ENCODE results near the gene PRKAG2. TPM values are rescaled to one million over a fixed set of nuclear protein-coding genes. Genes with fewer than 3 reads are reported as not detected.
"Not testable (repeated sequence)": the region's sequence is repeated elsewhere in the genome, so short reads cannot be mapped to it uniquely, and the experiment has no call there.

PRKAG2 gene
- total RNA-seq: 37.9 TPM
- polyA plus RNA-seq: 71.6 TPM

DNA sequence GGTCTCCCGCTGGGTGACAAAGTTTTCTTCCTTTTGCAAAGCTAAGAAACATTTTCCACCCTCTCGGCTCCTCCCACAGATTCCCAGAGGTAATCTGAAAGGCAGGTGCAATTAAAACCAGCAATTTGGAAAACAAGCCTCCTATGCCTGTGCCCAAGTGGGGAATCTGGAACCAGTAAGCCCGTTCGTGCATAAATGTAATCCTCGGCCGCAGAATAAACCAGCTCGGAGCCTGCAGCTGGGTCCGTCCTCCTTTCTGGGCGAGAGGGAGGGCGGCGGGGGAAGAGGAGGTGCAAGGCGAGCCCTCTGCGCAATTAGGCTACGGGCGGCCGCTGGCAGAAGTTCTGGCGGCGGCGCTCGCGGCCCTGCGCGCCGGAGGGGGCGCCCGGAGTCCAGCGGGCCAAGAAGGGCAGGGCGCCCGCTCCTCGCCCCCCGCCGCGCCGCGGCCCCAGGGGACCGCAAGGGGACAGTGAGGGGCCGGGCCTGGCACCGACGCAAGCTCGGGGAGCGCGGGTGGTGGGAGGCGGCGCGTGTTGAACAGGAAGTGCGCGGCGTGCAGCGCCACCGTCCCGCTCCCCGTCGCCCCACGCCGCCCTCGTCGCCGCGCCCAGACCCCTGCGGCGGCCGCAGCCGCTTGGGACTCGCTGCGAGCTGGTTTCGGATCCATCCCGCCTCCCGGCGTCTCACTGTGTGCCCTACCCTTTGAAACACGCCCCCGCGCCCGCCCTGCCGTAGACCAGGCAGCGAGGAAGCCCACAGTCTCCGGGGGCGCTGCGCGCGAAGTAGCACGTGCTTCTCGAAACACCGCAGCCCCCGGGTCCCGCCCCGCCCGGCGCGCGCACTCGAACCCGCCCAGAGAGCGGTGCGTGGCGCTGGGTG, at the start of gene PRKAG2:
PRKAG2 (minus strand) TSS at position 217 of the 879 bp plus-strand sequence. CDS start 495 bp downstream, outside the sequence.
- under 1% methylated on average over 95 of the region's 95 CpGs for WGBS
- H3K27ac ChIP-seq (ENCODE audit: low read depth): peak within 1 kb of the TSS; percentile 73
- H3K4me3 ChIP-seq (ENCODE audit: low read depth, low read length): peak within 1 kb of the TSS; percentile 90
- no peak for DNase-seq (ENCODE audit: extremely low spot score)
- H3K36me3 ChIP-seq (ENCODE audit: insufficient read depth): no peaks in the 10 kb centered on the region
- H3K4me1 ChIP-seq (ENCODE audit: insufficient read depth): no peaks in the 10 kb centered on the region

- Histone ChIP-seq H3K36me3 (ENCODE audit: insufficient read depth) (no peaks in the 10 kb centered on the region), H3K27ac (ENCODE audit: low read depth) (no peak overlapping the region), H3K4me1 (ENCODE audit: insufficient read depth) (no peaks in the 10 kb centered on the region), H3K4me3 (ENCODE audit: low read depth, low read length) (no peak overlapping the region)
- DNase-seq (ENCODE audit: extremely low spot score): no peak
- 86% methylated on average over 5 of the region's 5 CpGs for WGBS
Observed at GRCh38 chr7:151926336-151926712, 49.4 kb upstream of the PRKAG2 start.

DNA sequence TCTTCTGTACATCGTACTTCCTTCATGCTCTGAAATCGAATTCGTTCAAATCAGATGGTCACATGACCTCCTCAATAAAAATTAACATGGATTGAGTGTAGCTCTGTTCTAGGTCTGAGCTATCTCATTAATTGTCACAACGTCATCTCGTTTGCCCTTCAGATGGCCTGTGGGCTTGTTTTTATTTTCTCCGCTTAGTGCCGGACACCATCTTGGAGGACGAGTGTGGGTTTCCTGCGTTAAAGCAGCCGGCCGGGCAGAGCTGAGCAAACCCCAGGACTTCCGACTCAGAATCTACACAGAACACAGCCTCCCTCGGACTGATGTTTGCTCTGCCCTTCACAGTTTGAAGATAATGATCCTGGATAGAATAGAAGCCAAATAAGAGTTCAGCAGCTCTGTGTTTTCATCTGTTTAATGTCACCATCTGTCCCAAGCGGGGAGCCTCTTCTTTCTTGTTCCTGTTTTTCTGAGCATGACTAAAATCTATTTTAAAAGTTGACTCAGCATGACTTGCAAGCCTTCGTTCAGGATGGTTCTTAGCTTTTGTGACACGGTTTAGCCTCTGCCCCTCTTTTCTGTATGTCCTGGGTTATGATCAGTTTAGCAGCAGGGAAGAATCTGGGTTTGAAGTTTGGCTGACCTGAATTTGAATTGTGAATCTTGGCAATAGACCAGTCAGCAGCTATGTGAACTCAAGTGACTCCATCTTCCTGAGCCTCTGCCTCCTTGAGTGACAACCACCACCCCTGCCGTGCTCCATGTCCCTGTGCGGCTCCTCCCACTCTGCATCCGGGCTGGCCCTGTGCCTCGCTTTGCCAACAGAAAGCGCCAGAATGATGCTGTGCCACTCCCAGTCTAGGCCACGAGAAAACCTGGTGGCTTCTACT, 48.8 kb upstream of the PRKAG2 start:
- no peak for DNase-seq (ENCODE audit: extremely low spot score)
- no peaks in the 10 kb centered on the region for H3K36me3 ChIP-seq (ENCODE audit: insufficient read depth)
- 56% methylated on average over 22 of the region's 22 CpGs for WGBS
- no peaks in the 10 kb centered on the region for H3K4me1 ChIP-seq (ENCODE audit: insufficient read depth)
- no peak overlapping the region for H3K27ac ChIP-seq (ENCODE audit: low read depth)
- no peak overlapping the region for H3K4me3 ChIP-seq (ENCODE audit: low read depth, low read length)

DNA sequence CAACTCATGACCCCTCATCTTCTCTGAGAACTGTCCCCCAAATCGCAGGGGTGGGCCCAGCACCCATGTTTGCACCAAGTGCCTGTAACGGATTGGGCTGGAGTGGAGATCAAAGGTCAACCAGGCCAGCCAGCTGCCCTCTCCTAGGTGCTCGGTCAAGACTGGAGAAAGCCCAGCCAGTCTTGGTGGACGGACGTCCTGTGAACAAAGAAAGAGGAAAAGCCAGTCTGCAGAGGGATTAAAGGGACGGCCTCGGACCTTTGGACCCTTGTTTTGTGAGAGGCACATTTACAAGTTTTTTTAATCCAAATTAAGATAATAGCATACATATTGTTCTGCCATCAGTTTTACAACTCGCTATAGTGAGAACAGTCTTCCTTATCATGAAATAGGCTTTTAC, 47.6 kb upstream of the PRKAG2 start:
- no peak for DNase-seq (ENCODE audit: extremely low spot score)
- Histone ChIP-seq H3K4me1 (ENCODE audit: insufficient read depth) (no peaks in the 10 kb centered on the region), H3K4me3 (ENCODE audit: low read depth, low read length) (no peak overlapping the region), H3K36me3 (ENCODE audit: insufficient read depth) (no peaks in the 10 kb centered on the region), H3K27ac (ENCODE audit: low read depth) (no peak overlapping the region)
- WGBS: 73% methylated on average over 8 of the region's 8 CpGs

GRCh38 chr7:151924001-151924400, 47.1 kb upstream of the PRKAG2 start:
- no peak for DNase-seq (ENCODE audit: extremely low spot score)
- 85% methylated on average over 9 of the region's 9 CpGs for WGBS
- Histone ChIP-seq H3K4me1 (ENCODE audit: insufficient read depth) (no peaks in the 10 kb centered on the region), H3K36me3 (ENCODE audit: insufficient read depth) (no peaks in the 10 kb centered on the region), H3K27ac (ENCODE audit: low read depth) (peak overlapping the region; percentile 39), H3K4me3 (ENCODE audit: low read depth, low read length) (no peak overlapping the region)

DNA sequence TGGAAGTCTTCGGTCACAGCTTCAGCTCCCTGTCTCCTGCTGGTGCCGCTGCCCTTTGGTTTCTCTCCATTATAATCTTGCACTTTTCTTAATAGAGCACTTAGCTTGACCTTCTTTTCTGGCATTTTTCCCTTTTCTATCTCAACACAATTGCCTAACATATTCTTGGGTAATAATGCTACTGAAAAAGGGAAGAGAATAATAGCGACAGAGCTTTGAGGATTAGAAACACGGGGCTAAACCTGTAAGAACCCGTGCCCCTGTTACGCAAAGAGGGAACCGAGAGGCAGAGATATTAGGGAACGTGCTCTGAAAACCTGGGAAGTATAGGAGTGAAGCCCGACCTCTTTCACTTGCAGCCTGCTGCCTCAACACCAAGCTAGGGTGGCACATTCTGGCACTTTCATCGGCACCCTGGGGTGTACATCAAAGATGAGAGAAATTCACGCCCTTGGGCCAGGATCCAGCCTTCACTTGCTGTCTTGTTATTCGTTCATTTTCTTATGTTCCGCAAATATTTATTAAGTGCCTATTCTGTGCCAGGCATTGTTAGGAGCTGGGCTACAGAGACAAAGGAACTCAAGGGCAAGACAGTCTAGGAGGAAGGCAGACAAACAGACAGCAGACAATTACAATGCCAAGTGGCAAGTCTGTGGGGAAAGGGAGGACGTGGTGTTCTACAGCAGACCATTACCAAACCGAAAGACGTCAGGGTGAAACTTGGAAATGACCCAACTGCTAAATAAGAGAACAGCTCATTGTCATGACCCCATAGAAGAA, 46.4 kb upstream of the PRKAG2 start:
- H3K4me1 ChIP-seq (ENCODE audit: insufficient read depth): no peaks in the 10 kb centered on the region
- 74% methylated on average over 16 of the region's 16 CpGs for WGBS
- no peak overlapping the region for H3K27ac ChIP-seq (ENCODE audit: low read depth)
- no peak for DNase-seq (ENCODE audit: extremely low spot score)
- no peaks in the 10 kb centered on the region for H3K36me3 ChIP-seq (ENCODE audit: insufficient read depth)
- no peak overlapping the region for H3K4me3 ChIP-seq (ENCODE audit: low read depth, low read length)

DNA sequence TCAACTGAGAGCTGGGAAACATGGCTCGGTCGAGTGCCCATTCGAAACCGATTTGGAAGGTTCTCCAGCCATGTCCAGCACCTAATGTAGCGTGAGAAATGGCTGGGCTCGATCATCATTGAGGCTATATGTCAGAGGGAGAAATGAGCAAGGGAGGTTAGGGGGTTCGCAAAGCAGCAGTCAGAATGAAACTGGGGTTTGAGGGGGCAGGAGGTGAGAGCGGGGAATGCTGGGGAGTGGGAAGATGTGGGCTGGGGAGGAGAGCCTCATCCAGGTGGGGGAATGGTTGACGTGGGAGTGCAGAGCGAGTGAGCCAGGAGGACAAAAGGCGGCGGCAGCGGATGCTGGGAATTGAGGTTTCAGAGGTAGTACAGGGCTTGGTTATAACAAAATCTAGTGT, 44.5 kb upstream of the PRKAG2 start:
- WGBS: 94% methylated on average over 13 of the region's 13 CpGs
- Histone ChIP-seq H3K36me3 (ENCODE audit: insufficient read depth) (no peaks in the 10 kb centered on the region), H3K4me3 (ENCODE audit: low read depth, low read length) (no peak overlapping the region), H3K4me1 (ENCODE audit: insufficient read depth) (no peaks in the 10 kb centered on the region), H3K27ac (ENCODE audit: low read depth) (no peak overlapping the region)
- DNase-seq (ENCODE audit: extremely low spot score): no peak

GRCh38 chr7:151920488-151920887, 43.6 kb upstream of the PRKAG2 start:
- WGBS: 92% methylated on average over 1 of the region's 1 CpG
- H3K4me1 ChIP-seq (ENCODE audit: insufficient read depth): no peaks in the 10 kb centered on the region
- no peak overlapping the region for H3K4me3 ChIP-seq (ENCODE audit: low read depth, low read length)
- DNase-seq (ENCODE audit: extremely low spot score): no peak
- no peak overlapping the region for H3K27ac ChIP-seq (ENCODE audit: low read depth)
- no peaks in the 10 kb centered on the region for H3K36me3 ChIP-seq (ENCODE audit: insufficient read depth)

DNA sequence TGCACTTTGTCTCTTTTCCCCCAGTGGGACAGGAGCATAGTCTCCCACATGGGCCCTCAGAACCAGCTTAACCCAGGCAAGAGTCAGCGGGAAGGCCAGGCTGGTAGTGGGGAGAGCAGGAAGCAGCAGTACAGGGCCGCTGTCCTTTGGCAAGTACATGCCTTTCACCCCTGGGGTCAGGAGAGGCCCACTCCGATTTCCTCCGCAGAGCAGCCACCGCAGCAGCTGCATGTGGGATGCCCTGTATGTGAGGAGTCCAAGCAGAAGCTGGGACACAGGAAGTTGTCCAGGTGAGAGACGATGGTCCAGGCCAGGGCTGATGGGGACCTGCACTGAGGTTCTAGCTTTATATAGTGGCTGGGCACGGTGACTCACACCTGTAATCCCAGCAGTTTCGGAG, 42.7 kb upstream of the PRKAG2 start:
- Histone ChIP-seq H3K27ac (ENCODE audit: low read depth) (no peak overlapping the region), H3K36me3 (ENCODE audit: insufficient read depth) (no peaks in the 10 kb centered on the region), H3K4me3 (ENCODE audit: low read depth, low read length) (no peak overlapping the region), H3K4me1 (ENCODE audit: insufficient read depth) (no peaks in the 10 kb centered on the region)
- no peak for DNase-seq (ENCODE audit: extremely low spot score)
- WGBS: 82% methylated on average over 8 of the region's 8 CpGs

DNA sequence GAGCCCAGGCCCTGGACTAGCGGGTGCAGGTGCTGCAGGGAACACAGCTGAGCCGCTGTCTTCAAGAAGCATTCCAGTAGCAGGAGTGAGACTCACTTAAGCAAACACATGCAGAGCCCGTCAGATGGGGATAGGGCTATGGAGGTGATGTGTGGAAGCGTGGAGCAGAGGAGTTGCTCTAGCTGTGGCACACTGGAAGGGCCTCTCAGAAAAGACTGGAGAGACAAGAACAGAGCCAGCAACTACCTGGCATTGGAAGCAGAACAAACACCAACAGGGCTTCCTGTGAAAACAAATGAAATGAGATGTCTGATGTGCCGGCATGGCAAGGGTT, 41.6 kb upstream of the PRKAG2 start:
- no peak overlapping the region for H3K27ac ChIP-seq (ENCODE audit: low read depth)
- no peaks in the 10 kb centered on the region for H3K36me3 ChIP-seq (ENCODE audit: insufficient read depth)
- no peak for DNase-seq (ENCODE audit: extremely low spot score)
- no peaks in the 10 kb centered on the region for H3K4me1 ChIP-seq (ENCODE audit: insufficient read depth)
- WGBS: 82% methylated on average over 5 of the region's 5 CpGs
- no peak overlapping the region for H3K4me3 ChIP-seq (ENCODE audit: low read depth, low read length)

DNA sequence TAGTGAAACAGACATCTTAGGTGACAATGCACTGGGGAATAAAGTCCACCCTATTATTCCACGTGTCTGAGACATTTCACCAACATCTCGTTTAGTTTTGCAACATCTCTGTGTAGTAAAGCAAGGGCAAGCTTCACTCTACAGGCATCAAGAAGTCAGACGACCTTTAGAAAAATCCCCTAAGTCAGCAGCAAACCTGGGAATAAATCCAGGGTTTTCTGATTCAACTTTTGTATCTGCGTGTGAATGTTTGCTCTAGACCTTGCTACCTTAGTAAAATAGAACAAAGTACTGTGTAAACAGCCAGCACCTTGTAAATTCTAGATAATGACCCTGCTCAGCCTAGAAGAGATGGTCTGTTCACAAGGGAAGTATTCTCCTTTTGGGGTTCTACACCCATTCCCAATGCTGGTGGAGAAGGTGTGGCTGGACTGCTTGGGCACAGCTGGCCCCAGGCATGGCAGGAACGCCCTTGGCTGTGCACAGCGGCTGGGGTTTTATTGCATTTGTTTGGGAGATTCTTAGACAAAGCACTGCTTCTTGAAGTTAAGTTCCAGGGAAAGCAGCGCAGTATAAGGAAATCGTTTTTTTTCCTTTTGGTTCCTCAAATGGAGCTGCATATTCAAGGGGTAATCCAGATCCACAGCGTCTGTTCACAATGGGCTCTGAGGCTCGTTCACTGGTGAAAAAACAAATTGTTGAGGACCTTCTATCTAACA, 41.0 kb upstream of the PRKAG2 start:
- no peak overlapping the region for H3K27ac ChIP-seq (ENCODE audit: low read depth)
- 47% methylated on average over 10 of the region's 10 CpGs for WGBS
- DNase-seq (ENCODE audit: extremely low spot score): no peak
- no peaks in the 10 kb centered on the region for H3K36me3 ChIP-seq (ENCODE audit: insufficient read depth)
- no peaks in the 10 kb centered on the region for H3K4me1 ChIP-seq (ENCODE audit: insufficient read depth)
- no peak overlapping the region for H3K4me3 ChIP-seq (ENCODE audit: low read depth, low read length)

DNA sequence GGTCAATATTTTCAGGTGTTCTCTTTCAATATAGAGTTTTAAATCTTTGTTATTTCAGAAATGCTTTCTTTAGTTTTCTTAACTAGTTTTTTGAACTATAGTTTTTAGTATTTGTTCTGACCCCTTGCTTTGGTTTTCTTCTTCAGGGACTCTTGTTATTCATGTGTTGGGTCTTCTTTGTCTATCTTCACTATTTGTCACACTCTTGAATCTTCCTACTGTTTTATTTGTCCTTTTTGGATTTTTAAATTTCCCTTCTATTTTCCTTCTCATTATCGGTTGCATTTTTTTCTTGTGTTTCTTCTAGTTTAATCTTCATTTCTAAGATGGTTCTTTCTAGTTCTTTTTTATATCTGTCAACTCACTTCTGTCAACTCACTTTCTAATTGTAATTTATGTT, 37.1 kb upstream of the PRKAG2 start:
- WGBS: 97% methylated on average over 1 of the region's 1 CpG
- Histone ChIP-seq H3K27ac (ENCODE audit: low read depth) (no peak overlapping the region), H3K4me3 (ENCODE audit: low read depth, low read length) (no peak overlapping the region), H3K36me3 (ENCODE audit: insufficient read depth) (no peaks in the 10 kb centered on the region), H3K4me1 (ENCODE audit: insufficient read depth) (no peaks in the 10 kb centered on the region)
- no peak for DNase-seq (ENCODE audit: extremely low spot score)

GRCh38 chr7:151910655-151911054, 33.7 kb upstream of the PRKAG2 start:
- WGBS: 79% methylated on average over 3 of the region's 3 CpGs
- not testable (repeated sequence) for DNase-seq (ENCODE audit: extremely low spot score); H3K4me1 ChIP-seq (ENCODE audit: insufficient read depth); H3K36me3 ChIP-seq (ENCODE audit: insufficient read depth); H3K27ac ChIP-seq (ENCODE audit: low read depth); H3K4me3 ChIP-seq (ENCODE audit: low read depth, low read length)
